Esophagus squamous epithelium (tissue), 5 donors: ENCODE measurements around the gene AGFG2. TPM values are rescaled to one million over a fixed set of nuclear protein-coding genes. Genes with fewer than 3 reads are reported as not detected.
A peak's percentile ranks its signal among the peaks of the same experiment; 100 is the strongest.

Source experiments
- DNase-seq: peaks from one replicate; lab custom pipeline; 2025; lab: John Stamatoyannopoulos, UW
- H3K27ac ChIP-seq, 4 donors: fragments of 200-600 bp; sonication (generic); one replicate each; pipeline ENCODE4 v1.5.1; 2016 to 2019; ENCODE audit warnings: mild to moderate bottlenecking in 1 of 4
- H3K27me3 ChIP-seq, 4 donors: fragments of 200-600 bp; sonication (generic); 1 replicate in 3 of 4; 2 replicates in 1 of 4; pipeline versions ENCODE4 v1.5.1 to v1.6.0; 2017 to 2021; ENCODE audit warnings: antibody characterized with exemption in 1 of 4
- H3K36me3 ChIP-seq, 3 donors: fragments of 200-600 bp; sonication (generic); one replicate each; pipeline ENCODE4 v1.5.1; 2016 to 2019
- H3K4me1 ChIP-seq, 3 donors: fragments of 200-600 bp; sonication (generic); one replicate each; pipeline ENCODE4 v1.5.1; 2017 to 2019
- H3K4me3 ChIP-seq, 4 donors: fragments of 200-600 bp; sonication (generic); 1 replicate in 3 of 4; 2 replicates in 1 of 4; pipeline ENCODE4 v1.5.1; 2016 to 2019; ENCODE audit warnings: mild to moderate bottlenecking in 2 of 4, moderate library complexity in 1 of 4
- H3K9me3 ChIP-seq, 3 donors: fragments of 200-600 bp; sonication (generic); one replicate each; pipeline ENCODE4 v1.5.1; 2016 to 2019
- CTCF ChIP-seq, 6 experiments: fragments of 450-650 bp in 4 of 6; fragments of 200-600 bp in 2 of 6; sonication (generic) in 2 of 6; IDR thresholded peaks; one replicate each; pipeline ENCODE4 v1.5.1; 2016 to 2019; ENCODE audit warnings: antibody characterized with exemption in 6 of 6, mild to moderate bottlenecking in 4 of 6, moderate library complexity in 4 of 6
- POLR2A ChIP-seq, 4 donors: fragments of 450-650 bp; IDR thresholded peaks; one replicate each; pipeline ENCODE4 v1.6.1; 2017; ENCODE audit warnings: antibody characterized with exemption in 4 of 4, mild to moderate bottlenecking in 4 of 4, moderate library complexity in 3 of 4
- WGBS, 2 donors: methylation state at CpG; one replicate each; pipeline ENCODE4 v1.1.5; 2018; 5-methylcytosine and 5-hydroxymethylcytosine counted together
- intact Hi-C: fragments of 100-400 bp; cut with DNase I; formaldehyde crosslinking; loops from one replicate; pipeline ENCODE4 v1.15.0; 2022
- total RNA-seq, 4 donors: library from RNA; depleted of rRNA; stranded (reverse); fragments of >200 nt; gene quantifications; one replicate each; pipeline ENCODE4 v1.1.0, GENCODE V29; 2016
- donor health status: DM: yes; HTN: yes; CAD: no.

The AGFG2 gene
- total RNA-seq, 4 donors from 2014 or later, result 14.5 to 49.2 (median 26.6) TPM

GRCh38 chr7:100609958-100610357 lies 71.0 kb downstream of the AGFG2 start:
- H3K9me3 ChIP-seq, result no peaks in the 10 kb centered on the region
- H3K4me1 ChIP-seq, result peaks cover 15 to 33% (median 17%) of the 10 kb centered on the region in 3 donors
- H3K4me3 ChIP-seq, result no peak overlapping the region
- TF ChIP-seq POLR2A (IDR thresholded peaks at IDR 0.05) (no peak), CTCF (IDR thresholded peaks at IDR 0.05) (no peak)
- H3K36me3 ChIP-seq, result peaks cover 0 to 6% (median 0%) of the 10 kb centered on the region in 3 donors
- no peaks in the 10 kb centered on the region for H3K27me3 ChIP-seq
- no peak overlapping the region for H3K27ac ChIP-seq
- WGBS, 2 donors, result 87 to 93% methylated on average over 4 to 5 of the region's 5 CpGs
- DNase-seq, result no peak
- intact Hi-C loops, result no loop called here

- Histone ChIP-seq H3K4me1 (peaks cover 8 to 21% (median 12%) of the 10 kb centered on the region in 3 donors), H3K4me3 (peak within 1 kb of the TSS; percentile 56 to 90 (median 76)), H3K27ac (peak within 1 kb of the TSS; percentile 88 to 97 (median 92)), H3K27me3 (no peaks in the 10 kb centered on the region), H3K9me3 (no peaks in the 10 kb centered on the region), H3K36me3 (peaks cover 0 to 19% (median 0%) of the 10 kb centered on the region in 3 donors)
- peak; percentile 87 for DNase-seq
- TF ChIP-seq CTCF (IDR thresholded peaks at IDR 0.05) (peak in 3 of 6 experiments; percentile 26 to 29 (median 28)), POLR2A (IDR thresholded peaks at IDR 0.05) (peak in 3 of 4 donors; percentile 65 to 82 (median 79))
- intact Hi-C loops, result no loop called here
- 0% methylated on average over 7 to 12 of the region's 61 CpGs for WGBS, 2 donors
These were observed 73.2 kb downstream of the AGFG2 start, which contains the start of gene MOSPD3 for GRCh38 chr7:100611983-100612729. Gene MOSPD3 (plus strand): TSS chr7:100612540. CDS start chr7:100612792, 252 bp downstream.

GRCh38 chr7:100612730-100613390 lies 73.9 kb downstream of the AGFG2 start:
- H3K27ac ChIP-seq, result peak overlapping the region; percentile 88 to 97 (median 92)
- TF ChIP-seq CTCF (IDR thresholded peaks at IDR 0.05) (peak in 1 of 6 experiments; percentile 3), POLR2A (IDR thresholded peaks at IDR 0.05) (no peak)
- intact Hi-C loops, result no loop called here
- no peaks in the 10 kb centered on the region for H3K9me3 ChIP-seq
- no peak for DNase-seq
- peaks cover 8 to 21% (median 12%) of the 10 kb centered on the region in 3 donors for H3K4me1 ChIP-seq
- peak overlapping the region; percentile 56 to 90 (median 76) for H3K4me3 ChIP-seq
- H3K27me3 ChIP-seq, result no peaks in the 10 kb centered on the region
- WGBS, 2 donors, result 0% methylated on average over 3 to 4 of the region's 29 CpGs
- peaks cover 0 to 19% (median 0%) of the 10 kb centered on the region in 3 donors for H3K36me3 ChIP-seq

- TF ChIP-seq POLR2A (IDR thresholded peaks at IDR 0.05), result no peak
- Histone ChIP-seq H3K36me3 (peaks cover 0 to 19% (median 0%) of the 10 kb centered on the region in 3 donors), H3K27ac (no peak overlapping the region), H3K4me1 (peaks cover 8 to 21% (median 12%) of the 10 kb centered on the region in 3 donors), H3K9me3 (no peaks in the 10 kb centered on the region), H3K27me3 (no peaks in the 10 kb centered on the region), H3K4me3 (peak overlapping the region in 3 of 4 donors; percentile 71 to 90 (median 80))
- WGBS, 2 donors, result 88 to 90% methylated on average over 6 to 8 of the region's 13 CpGs
- DNase-seq, result no peak
- intact Hi-C loops, result no loop called here
These were observed 74.6 kb downstream of the AGFG2 start for GRCh38 chr7:100613412-100614175.

- H3K4me1 ChIP-seq, result peaks cover 8 to 21% (median 12%) of the 10 kb centered on the region in 3 donors
- no peak overlapping the region for H3K4me3 ChIP-seq
- H3K36me3 ChIP-seq, result peaks cover 0 to 19% (median 0%) of the 10 kb centered on the region in 3 donors
- intact Hi-C loops, result no loop called here
- TF ChIP-seq CTCF (IDR thresholded peaks at IDR 0.05) (no peak), POLR2A (IDR thresholded peaks at IDR 0.05) (no peak)
- no peak for DNase-seq
- H3K27me3 ChIP-seq, result no peaks in the 10 kb centered on the region
- H3K27ac ChIP-seq, result no peak overlapping the region
- no peaks in the 10 kb centered on the region for H3K9me3 ChIP-seq
- 65 to 88% methylated on average over 6 of the region's 6 CpGs for WGBS, 2 donors
These were observed 75.4 kb downstream of the AGFG2 start for GRCh38 chr7:100614308-100614861.
